ENCODE data around the gene TIAM2. TPM values are rescaled to one million over a fixed set of nuclear protein-coding genes. Genes with fewer than 3 reads are reported as not detected.

The TIAM2 gene
- total RNA-seq, 4 donors from 2014 or later = 8.6 to 17.0 (median 14.8) TPM

- H3K36me3 ChIP-seq = no peaks in the 10 kb centered on the region
- no peak for TF ChIP-seq EP300 (IDR thresholded peaks at IDR 0.05)
- no peak for TF ChIP-seq CTCF (IDR thresholded peaks at IDR 0.05)
- TF ChIP-seq POLR2A (IDR thresholded peaks at IDR 0.05; ENCODE audit: low read depth) = no peak
- TF ChIP-seq POLR2AphosphoS5 (IDR thresholded peaks at IDR 0.05) = no peak
- H3K4me3 ChIP-seq = no peak overlapping the region
- no peak for DNase-seq (ENCODE audit: extremely low spot score)
- intact Hi-C loops (cut with DNase I) = no loop called here
- no peaks in the 10 kb centered on the region for H3K27me3 ChIP-seq
- no peak overlapping the region for H3K27ac ChIP-seq (replicated peaks in 1 of 4)
- 91% methylated on average over 7 of the region's 7 CpGs for WGBS
- peaks cover 0 to 18% (median 11%) of the 10 kb centered on the region in 4 donors for H3K4me1 ChIP-seq
- no peaks in the 10 kb centered on the region for H3K9me3 ChIP-seq
These were observed 224.2 kb downstream of the TIAM2 start for GRCh38 chr6:155219299-155219698.

GRCh38 chr6:155219858-155220301, 224.8 kb downstream of the TIAM2 start:
- Histone ChIP-seq H3K4me1 (peaks cover 0 to 20% (median 11%) of the 10 kb centered on the region in 4 donors), H3K9me3 (no peaks in the 10 kb centered on the region), H3K27ac (replicated peaks in 1 of 4) (no peak overlapping the region), H3K36me3 (no peaks in the 10 kb centered on the region), H3K4me3 (no peak overlapping the region), H3K27me3 (no peaks in the 10 kb centered on the region)
- WGBS = 87% methylated on average over 5 of the region's 5 CpGs
- no peak for DNase-seq (ENCODE audit: extremely low spot score)
- no peak for TF ChIP-seq POLR2AphosphoS5 (IDR thresholded peaks at IDR 0.05)
- no peak for TF ChIP-seq EP300 (IDR thresholded peaks at IDR 0.05)
- TF ChIP-seq CTCF (IDR thresholded peaks at IDR 0.05) = no peak
- no peak for TF ChIP-seq POLR2A (IDR thresholded peaks at IDR 0.05; ENCODE audit: low read depth)
- intact Hi-C loops (cut with DNase I) = no loop called here

- Histone ChIP-seq H3K27me3 (no peaks in the 10 kb centered on the region), H3K27ac (replicated peaks in 1 of 4) (no peak overlapping the region), H3K9me3 (no peaks in the 10 kb centered on the region), H3K4me1 (peaks cover 0 to 20% (median 11%) of the 10 kb centered on the region in 4 donors), H3K4me3 (no peak overlapping the region), H3K36me3 (no peaks in the 10 kb centered on the region)
- no peak for TF ChIP-seq EP300 (IDR thresholded peaks at IDR 0.05)
- TF ChIP-seq POLR2A (IDR thresholded peaks at IDR 0.05; ENCODE audit: low read depth) = no peak
- no peak for TF ChIP-seq CTCF (IDR thresholded peaks at IDR 0.05)
- no peak for TF ChIP-seq POLR2AphosphoS5 (IDR thresholded peaks at IDR 0.05)
- intact Hi-C loops (cut with DNase I) = no loop called here
- no peak for DNase-seq (ENCODE audit: extremely low spot score)
- 80% methylated on average over 4 of the region's 4 CpGs for WGBS
These were observed 226.0 kb downstream of the TIAM2 start for GRCh38 chr6:155221086-155221485.

- Histone ChIP-seq H3K4me1 (peaks cover 0 to 29% (median 10%) of the 10 kb centered on the region in 4 donors), H3K36me3 (no peaks in the 10 kb centered on the region), H3K27ac (replicated peaks in 1 of 4) (no peak overlapping the region), H3K9me3 (no peaks in the 10 kb centered on the region), H3K4me3 (no peak overlapping the region), H3K27me3 (no peaks in the 10 kb centered on the region)
- TF ChIP-seq POLR2AphosphoS5 (IDR thresholded peaks at IDR 0.05) (no peak), EP300 (IDR thresholded peaks at IDR 0.05) (no peak), POLR2A (IDR thresholded peaks at IDR 0.05; ENCODE audit: low read depth) (no peak), CTCF (IDR thresholded peaks at IDR 0.05) (no peak)
- intact Hi-C loops (cut with DNase I) = no loop called here
- 91% methylated on average over 4 of the region's 4 CpGs for WGBS
- DNase-seq (ENCODE audit: extremely low spot score) = no peak
These were observed 227.4 kb downstream of the TIAM2 start for GRCh38 chr6:155222506-155222905.

Data from esophagus muscularis mucosa (tissue), 4 donors.